Calu3 (cell line): Measurements from ENCODE around the gene COL13A1. TPM values are rescaled to one million over a fixed set of nuclear protein-coding genes. Genes with fewer than 3 reads are reported as not detected.
A peak's percentile ranks its signal among the peaks of the same experiment; 100 is the strongest.

Experiments used
- BruUV-seq: library from RNA; stranded (reverse); fragments of 400-500 nt; replicated peaks from 2 replicates; lab custom pipeline; 2021; lab: Mats Ljungman, UMichigan
- CTCF ChIA-PET: fragments of 300-600 bp; sonication (Branson Sonifier 250); formaldehyde crosslinking; loops from one replicate; lab custom pipeline; 2022; ENCODE audit warnings: antibody characterized with exemption; lab: Charles Lee
- DNase-seq: peaks from one replicate; pipeline ENCODE4 v3.0.0; 2022
- H3K27ac Mint-ChIP-seq: one replicate; pipeline ENCODE4 v1.8.0; 2022; ENCODE audit warnings: mixed read lengths; ENCODE audit not compliant: unreplicated experiment
- H3K27me3 Mint-ChIP-seq: one replicate; pipeline ENCODE4 v1.8.0; 2022; ENCODE audit warnings: mixed read lengths; ENCODE audit not compliant: unreplicated experiment
- H3K36me3 Mint-ChIP-seq: one replicate; pipeline ENCODE4 v1.8.0; 2022; ENCODE audit warnings: mild to moderate bottlenecking, moderate library complexity, mixed read lengths; ENCODE audit not compliant: insufficient read depth, unreplicated experiment
- H3K4me1 Mint-ChIP-seq: one replicate; pipeline ENCODE4 v1.8.0; 2022; ENCODE audit warnings: mild to moderate bottlenecking, low read depth, mixed read lengths; ENCODE audit not compliant: unreplicated experiment
- H3K4me3 Mint-ChIP-seq: one replicate; pipeline ENCODE4 v1.8.0; 2022; ENCODE audit warnings: mild to moderate bottlenecking, low read depth, moderate library complexity, mixed read lengths; ENCODE audit not compliant: unreplicated experiment
- H3K9me3 Mint-ChIP-seq: one replicate; pipeline ENCODE4 v1.8.0; 2022; ENCODE audit warnings: low read depth, mixed read lengths; ENCODE audit not compliant: unreplicated experiment
- intact Hi-C: fragments of 100-400 bp; cut with micrococcal nuclease; formaldehyde crosslinking; loops from one replicate; pipeline ENCODE4 v1.10.0; 2022; ENCODE audit not compliant: unreplicated experiment
- total RNA-seq: library from RNA; stranded (reverse); gene quantifications from 2 replicates; pipeline ENCODE4 v1.2.3, GENCODE V29; 2022
- TF ChIP-seq, protein P1 (sequence below): fragments of 200-600 bp; IDR thresholded peaks from one replicate; pipeline ENCODE4 v1.8.0; 2022; ENCODE audit warnings: antibody characterized with exemption; ENCODE audit not compliant: unreplicated experiment

The COL13A1 gene
- total RNA-seq, 1 experiment from 2014 or later, result 0.24 TPM

DNA sequence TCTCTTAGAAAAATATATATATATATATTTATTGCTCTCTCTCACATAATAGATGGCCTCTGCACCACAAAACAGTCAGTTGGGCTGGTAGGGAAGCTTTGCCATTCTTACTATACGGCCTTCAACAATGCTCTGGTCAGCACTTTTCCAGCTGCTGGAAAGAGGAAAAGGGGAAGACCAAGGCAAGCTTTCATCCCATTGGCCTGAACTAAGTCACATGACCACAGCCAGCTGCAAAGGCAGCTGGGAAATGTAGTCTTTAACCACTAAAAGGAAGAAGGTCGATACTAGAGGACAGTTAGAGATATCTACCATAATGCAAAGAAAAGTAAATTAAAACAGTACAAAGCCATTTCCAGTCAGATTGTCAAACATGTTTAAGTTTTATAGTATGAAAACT is 192.6 kb downstream of the COL13A1 start:
- CTCF ChIA-PET, result interaction anchor here (0.9 to 1.0 kb wide), 2 partner anchors 26 to 58 kb away, joined by 3 read pairs; partner anchors contain the start of gene MACROH2A2
- peak; percentile 65 for DNase-seq
- TF ChIP-seq, protein P1, sequence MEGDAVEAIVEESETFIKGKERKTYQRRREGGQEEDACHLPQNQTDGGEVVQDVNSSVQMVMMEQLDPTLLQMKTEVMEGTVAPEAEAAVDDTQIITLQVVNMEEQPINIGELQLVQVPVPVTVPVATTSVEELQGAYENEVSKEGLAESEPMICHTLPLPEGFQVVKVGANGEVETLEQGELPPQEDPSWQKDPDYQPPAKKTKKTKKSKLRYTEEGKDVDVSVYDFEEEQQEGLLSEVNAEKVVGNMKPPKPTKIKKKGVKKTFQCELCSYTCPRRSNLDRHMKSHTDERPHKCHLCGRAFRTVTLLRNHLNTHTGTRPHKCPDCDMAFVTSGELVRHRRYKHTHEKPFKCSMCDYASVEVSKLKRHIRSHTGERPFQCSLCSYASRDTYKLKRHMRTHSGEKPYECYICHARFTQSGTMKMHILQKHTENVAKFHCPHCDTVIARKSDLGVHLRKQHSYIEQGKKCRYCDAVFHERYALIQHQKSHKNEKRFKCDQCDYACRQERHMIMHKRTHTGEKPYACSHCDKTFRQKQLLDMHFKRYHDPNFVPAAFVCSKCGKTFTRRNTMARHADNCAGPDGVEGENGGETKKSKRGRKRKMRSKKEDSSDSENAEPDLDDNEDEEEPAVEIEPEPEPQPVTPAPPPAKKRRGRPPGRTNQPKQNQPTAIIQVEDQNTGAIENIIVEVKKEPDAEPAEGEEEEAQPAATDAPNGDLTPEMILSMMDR, result no peak
- no peak overlapping the region for H3K4me3 Mint-ChIP-seq
- no peaks in the 10 kb centered on the region for H3K9me3 Mint-ChIP-seq
- H3K4me1 Mint-ChIP-seq, result no peaks in the 10 kb centered on the region
- no peaks in the 10 kb centered on the region for H3K36me3 Mint-ChIP-seq
- no peak overlapping the region for H3K27ac Mint-ChIP-seq
- intact Hi-C loops, result no loop called here
- peaks cover 65% of the 10 kb centered on the region for H3K27me3 Mint-ChIP-seq
- BruUV-seq, result no TSS peak

DNA sequence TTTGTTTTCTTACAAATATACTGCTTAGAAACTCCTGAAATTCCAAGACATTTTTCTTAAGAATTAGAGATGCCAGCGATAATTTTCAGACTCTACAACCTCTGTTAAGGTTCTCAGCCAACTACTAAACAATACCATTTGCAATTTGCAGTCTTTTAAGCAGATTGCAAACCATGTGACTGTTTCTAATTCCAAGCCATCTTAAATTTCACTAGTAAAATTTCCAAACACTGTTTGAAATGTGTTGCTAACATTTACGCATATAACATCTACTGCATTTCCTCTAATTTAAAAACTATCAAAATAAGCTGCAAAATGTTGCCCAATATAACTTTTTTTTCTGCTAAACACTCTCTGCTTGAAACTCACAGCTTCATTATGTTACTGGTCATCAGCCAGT is 194.9 kb downstream of the COL13A1 start:
- intact Hi-C loops, result no loop called here
- no peaks in the 10 kb centered on the region for H3K4me1 Mint-ChIP-seq
- TF ChIP-seq, protein P1, result no peak
- no TSS peak for BruUV-seq
- H3K9me3 Mint-ChIP-seq, result no peaks in the 10 kb centered on the region
- CTCF ChIA-PET, result no interaction called here
- H3K4me3 Mint-ChIP-seq, result no peak overlapping the region
- no peaks in the 10 kb centered on the region for H3K36me3 Mint-ChIP-seq
- H3K27me3 Mint-ChIP-seq, result peaks cover 52% of the 10 kb centered on the region
- no peak for DNase-seq
- no peak overlapping the region for H3K27ac Mint-ChIP-seq

DNA sequence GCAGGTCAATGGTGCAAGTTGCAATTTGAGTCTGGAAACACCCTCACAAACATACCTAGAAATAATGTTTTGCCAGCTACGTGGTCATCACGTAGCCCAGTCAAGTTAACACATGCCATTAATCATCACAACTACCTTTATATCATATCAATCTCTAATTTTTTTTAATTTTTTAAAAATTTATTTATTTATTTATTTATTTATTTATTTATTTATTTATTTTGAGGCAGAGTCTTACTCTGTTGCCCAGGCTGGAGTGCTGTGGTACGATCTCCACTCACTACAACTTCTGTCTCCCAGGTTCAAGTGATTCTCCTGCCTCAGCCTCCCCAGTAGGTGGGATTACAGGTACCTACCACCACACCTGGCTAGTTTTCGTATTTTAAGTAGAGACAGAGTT is 198.6 kb downstream of the COL13A1 start:
- no peaks in the 10 kb centered on the region for H3K36me3 Mint-ChIP-seq
- CTCF ChIA-PET, result no interaction called here
- H3K9me3 Mint-ChIP-seq, result no peaks in the 10 kb centered on the region
- H3K4me3 Mint-ChIP-seq, result no peak overlapping the region
- no peak overlapping the region for H3K27ac Mint-ChIP-seq
- no peaks in the 10 kb centered on the region for H3K4me1 Mint-ChIP-seq
- no peak for DNase-seq
- BruUV-seq, result no TSS peak
- intact Hi-C loops, result no loop called here
- peaks cover 73% of the 10 kb centered on the region for H3K27me3 Mint-ChIP-seq
- TF ChIP-seq, protein P1, result no peak

DNA sequence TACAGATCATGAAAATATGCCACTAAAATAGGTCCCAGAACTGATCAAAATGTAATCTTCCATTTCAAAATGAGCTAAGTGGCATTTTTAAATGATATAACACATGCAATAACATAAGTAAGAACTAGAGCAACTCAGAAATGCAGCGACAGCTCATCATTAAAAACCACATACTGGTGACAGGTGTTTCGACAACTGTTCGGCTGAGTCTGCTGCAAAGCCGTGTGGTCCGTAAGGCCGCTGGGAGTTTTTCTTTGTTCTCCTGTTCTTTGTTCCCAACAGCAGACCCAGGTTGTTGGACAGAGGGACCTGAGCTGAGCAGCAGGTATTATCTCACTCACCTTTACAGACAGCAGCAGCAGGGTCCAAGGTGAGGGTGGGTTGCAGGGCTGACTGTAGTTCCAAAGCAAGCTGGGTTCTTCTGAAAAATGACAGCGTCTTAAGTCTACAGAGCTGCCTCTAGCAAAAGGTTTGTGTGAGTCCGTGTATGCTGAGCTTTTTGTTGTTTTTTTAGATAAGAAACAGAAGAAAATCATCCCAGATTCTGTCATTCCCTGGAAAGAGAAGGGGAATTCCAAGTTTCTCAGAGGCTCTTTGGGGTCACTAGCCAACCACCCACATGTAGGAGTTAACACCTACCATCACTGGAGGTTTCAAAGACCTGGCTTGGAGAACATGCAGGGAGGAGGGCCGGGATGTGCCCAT is 205.6 kb downstream of the COL13A1 start:
- CTCF ChIA-PET, result interaction anchor here (0.9 kb wide), 1 partner anchor 49 kb away, joined by 3 read pairs; no protein-coding TSS in a partner anchor
- H3K27me3 Mint-ChIP-seq, result peaks cover 100% of the 10 kb centered on the region
- no peaks in the 10 kb centered on the region for H3K9me3 Mint-ChIP-seq
- TF ChIP-seq, protein P1, result no peak
- no peak overlapping the region for H3K27ac Mint-ChIP-seq
- no peaks in the 10 kb centered on the region for H3K36me3 Mint-ChIP-seq
- BruUV-seq, result no TSS peak
- intact Hi-C loops, result no loop called here
- no peak overlapping the region for H3K4me3 Mint-ChIP-seq
- DNase-seq, result no peak
- H3K4me1 Mint-ChIP-seq, result no peaks in the 10 kb centered on the region

Other genes starting within 250 kb of the COL13A1 start
- gene NEUROG3, start 228.5 kb upstream of the COL13A1 start, total RNA-seq, result not detected in 2 replicates
- 22.9 and 25.2 TPM in 2 replicates for gene FAM241B, start 171.7 kb upstream of the COL13A1 start, total RNA-seq